ENCODE measurements around the gene FKBP1A.

The FKBP1A gene

DNA sequence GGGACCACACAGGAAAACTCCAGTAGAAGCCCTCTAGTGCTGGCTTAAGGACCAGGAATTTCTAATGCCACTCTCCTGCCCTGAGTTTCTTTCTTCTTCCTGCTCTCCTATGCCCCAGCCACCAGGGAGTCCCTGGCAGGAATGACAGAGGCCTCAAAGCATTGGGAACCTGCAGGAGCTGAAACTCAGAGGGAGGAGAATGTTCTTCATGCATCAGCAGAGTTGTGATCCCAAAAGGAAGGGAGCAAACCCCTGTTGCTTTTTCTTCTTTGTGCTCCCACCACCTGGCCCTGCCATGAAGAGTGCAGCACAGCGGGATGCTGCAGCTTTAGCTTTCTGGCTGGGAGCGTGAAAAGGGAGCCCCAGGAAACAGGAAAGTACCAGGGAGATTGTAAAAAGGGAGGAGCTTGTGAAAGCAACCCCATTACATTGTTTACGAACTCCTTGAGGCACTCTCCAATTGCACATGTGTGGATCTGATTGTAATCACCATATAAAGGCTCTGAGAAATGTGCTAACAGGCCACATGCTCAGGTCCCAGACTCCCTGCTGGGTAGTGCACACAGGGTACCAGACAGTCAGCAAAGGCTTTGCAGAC, 34.7 kb upstream of the FKBP1A start:
- H3K79me2 ChIP-seq (ENCODE audit: insufficient read depth, low read depth): no peaks in the 10 kb centered on the region
- H3K27me3 ChIP-seq (ENCODE audit: insufficient read depth, low read depth): no peaks in the 10 kb centered on the region
- H3K36me3 ChIP-seq (ENCODE audit: insufficient read depth): no peaks in the 10 kb centered on the region
- H3K4me2 ChIP-seq: no peak overlapping the region
- no peak overlapping the region for H3K9ac ChIP-seq
- H4K20me1 ChIP-seq (ENCODE audit: insufficient read depth): no peaks in the 10 kb centered on the region
- peaks cover 6% of the 10 kb centered on the region for H3K4me1 ChIP-seq (ENCODE audit: low read depth, poor library complexity, severe bottlenecking)
- TF ChIP-seq CTCF (conservative IDR thresholded peaks at IDR 0.05; ENCODE audit: low read depth, low read length): no peak
- no peak overlapping the region for H3K27ac ChIP-seq
- H2AFZ ChIP-seq (ENCODE audit: low read depth): no peak overlapping the region
- H3K4me3 ChIP-seq (IDR thresholded peaks at IDR 0.05; ENCODE audit: insufficient read depth, low read depth, low read length): no peak overlapping the region

DNA sequence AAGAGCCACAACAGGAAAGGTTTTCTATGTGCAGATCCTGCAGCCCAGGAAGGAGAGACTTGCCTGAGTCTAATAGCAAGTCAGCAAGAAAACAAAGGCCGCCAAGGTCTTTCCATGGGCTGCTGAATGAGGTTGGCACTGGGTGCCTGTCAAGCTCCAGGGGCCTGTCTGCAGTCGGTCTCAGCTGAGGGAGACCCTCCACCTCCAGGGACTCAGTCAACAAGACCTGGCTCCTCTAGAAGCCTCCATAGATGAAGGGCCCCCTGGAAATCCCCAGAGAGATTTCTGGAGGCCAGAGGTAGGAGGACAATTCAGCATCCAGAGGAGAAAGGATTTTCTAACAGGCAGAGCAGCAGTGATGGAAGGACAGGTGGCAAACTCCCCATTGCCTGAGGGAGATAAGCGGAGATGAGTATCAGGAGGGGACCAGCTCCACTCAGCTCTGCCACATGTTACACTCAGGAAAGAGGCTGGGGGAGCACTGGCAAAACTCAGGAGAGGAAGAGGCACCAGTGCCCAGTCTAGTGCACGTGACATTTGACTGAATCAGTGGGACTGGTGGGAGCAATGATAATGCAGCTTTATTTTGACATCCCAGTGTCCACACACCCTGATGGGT, 33.5 kb upstream of the FKBP1A start:
- H3K9ac ChIP-seq: no peak overlapping the region
- H3K27me3 ChIP-seq (ENCODE audit: insufficient read depth, low read depth): no peaks in the 10 kb centered on the region
- no peak overlapping the region for H2AFZ ChIP-seq (ENCODE audit: low read depth)
- H3K4me2 ChIP-seq: no peak overlapping the region
- H3K4me1 ChIP-seq (ENCODE audit: low read depth, poor library complexity, severe bottlenecking): peaks cover 4% of the 10 kb centered on the region
- H4K20me1 ChIP-seq (ENCODE audit: insufficient read depth): no peaks in the 10 kb centered on the region
- H3K36me3 ChIP-seq (ENCODE audit: insufficient read depth): no peaks in the 10 kb centered on the region
- H3K4me3 ChIP-seq (IDR thresholded peaks at IDR 0.05; ENCODE audit: insufficient read depth, low read depth, low read length): no peak overlapping the region
- no peaks in the 10 kb centered on the region for H3K79me2 ChIP-seq (ENCODE audit: insufficient read depth, low read depth)
- H3K27ac ChIP-seq: no peak overlapping the region
- TF ChIP-seq CTCF (conservative IDR thresholded peaks at IDR 0.05; ENCODE audit: low read depth, low read length): no peak

- TF ChIP-seq CTCF (conservative IDR thresholded peaks at IDR 0.05; ENCODE audit: low read depth, low read length): no peak
- Histone ChIP-seq H3K4me1 (ENCODE audit: low read depth, poor library complexity, severe bottlenecking) (no peaks in the 10 kb centered on the region), H3K27me3 (ENCODE audit: insufficient read depth, low read depth) (no peaks in the 10 kb centered on the region), H3K79me2 (ENCODE audit: insufficient read depth, low read depth) (no peaks in the 10 kb centered on the region), H4K20me1 (ENCODE audit: insufficient read depth) (no peaks in the 10 kb centered on the region), H3K36me3 (ENCODE audit: insufficient read depth) (no peaks in the 10 kb centered on the region), H3K9ac (no peak overlapping the region), H2AFZ (ENCODE audit: low read depth) (no peak overlapping the region), H3K4me3 (IDR thresholded peaks at IDR 0.05; ENCODE audit: insufficient read depth, low read depth, low read length) (no peak overlapping the region), H3K4me2 (no peak overlapping the region), H3K27ac (no peak overlapping the region)
Measured at GRCh38 chr20:1424336-1424735, 31.5 kb upstream of the FKBP1A start.

GRCh38 chr20:1423625-1424106, 30.8 kb upstream of the FKBP1A start:
- H2AFZ ChIP-seq (ENCODE audit: low read depth): no peak overlapping the region
- no peaks in the 10 kb centered on the region for H3K4me1 ChIP-seq (ENCODE audit: low read depth, poor library complexity, severe bottlenecking)
- H3K4me3 ChIP-seq (IDR thresholded peaks at IDR 0.05; ENCODE audit: insufficient read depth, low read depth, low read length): no peak overlapping the region
- H3K36me3 ChIP-seq (ENCODE audit: insufficient read depth): no peaks in the 10 kb centered on the region
- H3K9ac ChIP-seq: no peak overlapping the region
- TF ChIP-seq CTCF (conservative IDR thresholded peaks at IDR 0.05; ENCODE audit: low read depth, low read length): no peak
- H3K79me2 ChIP-seq (ENCODE audit: insufficient read depth, low read depth): no peaks in the 10 kb centered on the region
- no peak overlapping the region for H3K27ac ChIP-seq
- no peaks in the 10 kb centered on the region for H4K20me1 ChIP-seq (ENCODE audit: insufficient read depth)
- no peak overlapping the region for H3K4me2 ChIP-seq
- H3K27me3 ChIP-seq (ENCODE audit: insufficient read depth, low read depth): no peaks in the 10 kb centered on the region
